Heart right ventricle (tissue), 16 donors: Measurements from ENCODE around the gene LPO. TPM values are rescaled to one million over a fixed set of nuclear protein-coding genes. Genes with fewer than 3 reads are reported as not detected.

Source experiments
- ATAC-seq, 8 donors: fragments of 200-7000 bp; cut with Tn5 transposase; one replicate each; pipeline ENCODE4 v1.9.1; 2020; ENCODE audit warnings: mild to moderate bottlenecking in 8 of 8, moderate library complexity in 8 of 8, moderate number of reproducible peaks in 1 of 8
- DNase-seq, 2 donors: peaks; one replicate each; pipeline ENCODE4 v3.0.0-alpha.2; 2020
- H3K27ac ChIP-seq, 10 donors: fragments of 200-600 bp; sonication (generic) in 2 of 10; one replicate each; pipeline versions ENCODE4 v1.5.0 to v1.8.0; 2020 to 2022; ENCODE audit warnings: mild to moderate bottlenecking in 3 of 10
- H3K27me3 ChIP-seq, 7 donors: fragments of 200-600 bp; one replicate each; pipeline ENCODE4 v1.8.0; 2021 to 2022; ENCODE audit warnings: mild to moderate bottlenecking in 2 of 7
- H3K36me3 ChIP-seq, 9 donors: fragments of 200-600 bp; sonication (generic) in 1 of 9; one replicate each; pipeline versions ENCODE4 v1.5.0 to v1.8.0; 2020 to 2022; ENCODE audit warnings: mild to moderate bottlenecking in 2 of 9
- H3K4me1 ChIP-seq, 9 donors: fragments of 200-600 bp; sonication (generic) in 1 of 9; one replicate each; pipeline versions ENCODE4 v1.5.0 to v1.8.0; 2020 to 2022; ENCODE audit warnings: mild to moderate bottlenecking in 4 of 9
- H3K4me3 ChIP-seq, 10 donors: fragments of 200-600 bp; sonication (generic) in 2 of 10; one replicate each; pipeline versions ENCODE4 v1.5.0 to v1.8.0; 2020 to 2022; ENCODE audit warnings: mild to moderate bottlenecking in 7 of 10, moderate library complexity in 2 of 10
- H3K9me3 ChIP-seq, 11 donors: fragments of 200-600 bp in 10 of 11; sonication (generic) in 2 of 11; one replicate each; pipeline versions ENCODE4 v1.5.0 to v1.8.0; 2013 to 2022; ENCODE audit warnings: mild to moderate bottlenecking in 2 of 11, control low read depth in 1 of 11, moderate library complexity in 1 of 11
- CTCF ChIP-seq, 9 donors: fragments of 200-600 bp; sonication (generic) in 2 of 9; IDR thresholded peaks; one replicate each; pipeline versions ENCODE4 v1.5.0 to v1.8.0; 2021 to 2022; ENCODE audit warnings: antibody characterized with exemption in 9 of 9, mild to moderate bottlenecking in 5 of 9, moderate library complexity in 1 of 9
- WGBS, 2 donors: extraction: QIAGEN DNeasy Blood & Tissue Kit; methylation state at CpG; one replicate each; pipeline ENCODE4 v1.1.7; 2013; ENCODE audit warnings: inconsistent platforms in 1 of 2; 5-methylcytosine and 5-hydroxymethylcytosine counted together
- intact Hi-C, 10 donors: fragments of 100-400 bp; cut with DNase I; formaldehyde crosslinking; loops; one replicate each; pipeline versions ENCODE4 v1.11.1 to v1.14.2; 2022
- polyA plus RNA-seq, 2 donors: library from polyadenylated mRNA; stranded (reverse); fragments of 200-250 nt; gene quantifications; one replicate each; pipeline ENCODE4 v1.2.3, GENCODE V29; 2013
- total RNA-seq, 10 donors: library from RNA; stranded (reverse); fragmentation: NEBNext Ultra II Directional in 3 of 10; extraction: Animal tissue kit (Norgen Biotek cat#: 25700) in 3 of 10; gene quantifications; one replicate each; pipeline versions ENCODE4 v1.2.1 to v1.2.4, GENCODE V29; 2021 to 2023
- donor health status: Arrhythmogenic right ventricular cardiomyopathy.
- donor health status: ischemic (EF 13 %, LVEDD 7.1; RV severe dilation, severe dysfunction).
- donor health status: healthy with polysubstance abuse.
- donor health status: DM: no; HTN: yes; CAD: no.
- donor health status: DM: no; HTN: no; CAD: no.
- donor health status: ischemic (EF 25% LVEDD 6.9; RV normal size, moderate dysfunction).
- donor health status: ischemic (EF 25% LVEDD 5.7; RV mildly dilated, moderate dysfunction).
- donor health status: healthy.
- donor health status: DM: yes; HTN: yes; CAD: no.
- donor health status: Ischemic cardiomyopathy.
- donor health status: ischemic (EF 35%, LVEDD 5.7; RV mildly dilated, moderate dysfunction).
- donor health status: nonischemic (EF 11% LVEDD 7.7; RV severe dilation, severe dysfunction).
- donor health status: DM: yes; HTN: yes; CAD: no.
- donor health status: PGD.
- donor health status: ischemic (EF 29% LVEDD 5.4; RV normal size, mild dysfunction).
- donor health status: nonischemic (EF 23%, LVEDD 6.1; RV moderate dilation, normal function).

Gene LPO
- total and polyA plus RNA-seq, 12 donors, result not detected

GRCh38 chr17:58219007-58219788 lies 19.2 kb upstream of the LPO start, which contains the start of gene MKS1:
MKS1 (minus strand) TSS chr17:58219255; CDS start chr17:58219230, 25 bp downstream.
- no peaks in the 10 kb centered on the region for H3K9me3 ChIP-seq
- TF ChIP-seq CTCF (IDR thresholded peaks at IDR 0.05), result peak; percentile 47 to 81 (median 74)
- peak within 1 kb of the TSS; percentile 54 to 95 (median 78) for H3K4me3 ChIP-seq
- intact Hi-C loops, result no loop called here
- ATAC-seq (peak; percentile 99 to 100 (median 100)), DNase-seq (peak; percentile 94 to 96)
- peaks cover 0 to 6% (median 0%) of the 10 kb centered on the region in 7 donors for H3K27me3 ChIP-seq
- peaks cover 0 to 34% (median 13%) of the 10 kb centered on the region in 9 donors for H3K36me3 ChIP-seq
- H3K4me1 ChIP-seq, result peaks cover 0 to 14% (median 11%) of the 10 kb centered on the region in 9 donors
- H3K27ac ChIP-seq, result peak within 1 kb of the TSS in 9 of 10 donors; percentile 46 to 89 (median 80)
- 2 to 3% methylated on average over 56 of the region's 56 CpGs for WGBS, 2 donors

- peak overlapping the region in 9 of 10 donors; percentile 54 to 95 (median 78) for H3K4me3 ChIP-seq
- peaks cover 0 to 11% (median under 1%) of the 10 kb centered on the region in 7 donors for H3K27me3 ChIP-seq
- ATAC-seq (no peak), DNase-seq (no peak)
- H3K9me3 ChIP-seq, result no peaks in the 10 kb centered on the region
- peaks cover 0 to 29% (median 8%) of the 10 kb centered on the region in 9 donors for H3K36me3 ChIP-seq
- H3K27ac ChIP-seq, result peak overlapping the region in 8 of 10 donors; percentile 46 to 89 (median 82)
- no peak for TF ChIP-seq CTCF (IDR thresholded peaks at IDR 0.05)
- 57 to 59% methylated on average over 7 of the region's 7 CpGs for WGBS, 2 donors
- intact Hi-C loops, result no loop called here
- peaks cover 0 to 14% (median 11%) of the 10 kb centered on the region in 9 donors for H3K4me1 ChIP-seq
Observed at GRCh38 chr17:58219789-58220183, 18.6 kb upstream of the LPO start.

GRCh38 chr17:58224315-58224714 lies 14.1 kb upstream of the LPO start:
- Histone ChIP-seq H3K27ac (no peak overlapping the region), H3K9me3 (no peaks in the 10 kb centered on the region), H3K4me3 (no peak overlapping the region), H3K27me3 (peaks cover 0 to 37% (median 9%) of the 10 kb centered on the region in 7 donors), H3K36me3 (no peaks in the 10 kb centered on the region), H3K4me1 (peaks cover 0 to 9% (median 7%) of the 10 kb centered on the region in 9 donors)
- intact Hi-C loops, result no loop called here
- ATAC-seq (no peak), DNase-seq (no peak)
- TF ChIP-seq CTCF (IDR thresholded peaks at IDR 0.05), result no peak
- 34 to 48% methylated on average over 1 of the region's 1 CpG for WGBS, 2 donors

- 77 to 82% methylated on average over 3 of the region's 3 CpGs for WGBS, 2 donors
- Histone ChIP-seq H3K36me3 (no peaks in the 10 kb centered on the region), H3K27me3 (peaks cover 0 to 68% (median 29%) of the 10 kb centered on the region in 7 donors), H3K27ac (no peak overlapping the region), H3K9me3 (no peaks in the 10 kb centered on the region), H3K4me1 (peaks cover 0 to 15% (median 0%) of the 10 kb centered on the region in 9 donors), H3K4me3 (no peak overlapping the region)
- DNase-seq, result no peak
- TF ChIP-seq CTCF (IDR thresholded peaks at IDR 0.05), result no peak
- intact Hi-C loops, result no loop called here
- no peak for ATAC-seq
Observed at GRCh38 chr17:58227733-58228132, 10.7 kb upstream of the LPO start.
